HepG2 (cell line): ENCODE measurements around the gene VEGFB. TPM values are rescaled to one million over a fixed set of nuclear protein-coding genes. Genes with fewer than 3 reads are reported as not detected.

Source experiments
- ATAC-seq: fragments of 200-7000 bp; cut with Tn5 transposase; 3 replicates; pipeline ENCODE4 v1.9.1; 2020; ENCODE audit warnings: mild to moderate bottlenecking, moderate library complexity
- BruUV-seq: library from RNA; stranded (reverse); fragments of 400-500 nt; replicated peaks from 2 replicates; lab custom pipeline; 2021; lab: Mats Ljungman, UMichigan
- CTCF ChIA-PET: fragments of 300-600 bp; formaldehyde crosslinking; extraction: SDS; loops from one replicate; lab custom pipeline; 2021; ENCODE audit warnings: low total read pairs, inconsistent platforms, low intra/inter-chr PET ratio; lab: Yijun Ruan, JAX
- POLR2A ChIA-PET: fragments of 350-600 bp; sonication (Branson Sonifier 250); formaldehyde crosslinking; loops from one replicate; lab custom pipeline; 2020; ENCODE audit warnings: antibody characterized with exemption, inconsistent platforms; lab: Yijun Ruan, JAX
- DNase-seq: peaks from one replicate; pipeline ENCODE4 v3.0.0-alpha.2; 2015; ENCODE audit warnings: low spot score
- FAIRE-seq: peaks from 3 replicates; lab custom pipeline; 2011; peaks lifted over from hg19 to GRCh38; lab: Jason Lieb, UNC
- H2AFZ ChIP-seq: one replicate; pipeline ENCODE4 v1.6.1; 2011; ENCODE audit warnings: low read length, inconsistent platforms
- H3K27ac ChIP-seq: fragments of 300-600 bp; 3 replicates; pipeline ENCODE4 v1.8.0; 2011; ENCODE audit warnings: mixed run types, mild to moderate bottlenecking, mixed read lengths, low read length, inconsistent platforms; ENCODE audit not compliant: insufficient read depth; ENCODE audit errors: extremely low read length
- H3K27me3 ChIP-seq, 2 experiments: fragments of 200-600 bp in 1 of 2; 2 replicates in 1 of 2; 3 replicates in 1 of 2; pipeline versions ENCODE4 v1.6.0 to v1.8.0; 2011; ENCODE audit warnings: low read length in 2 of 2, mild to moderate bottlenecking in 2 of 2, moderate library complexity in 2 of 2, inconsistent platforms in 1 of 2; ENCODE audit not compliant: insufficient read depth in 2 of 2, control insufficient read depth in 1 of 2
- H3K36me3 ChIP-seq, 2 experiments: fragments of 200-600 bp in 1 of 2; replicated peaks in 1 of 2; 2 replicates in 1 of 2; 3 replicates in 1 of 2; pipeline versions ENCODE4 v1.5.1 to v1.8.0; 2011; ENCODE audit warnings: low read length in 2 of 2, inconsistent platforms in 1 of 2; ENCODE audit not compliant: insufficient read depth in 2 of 2, control insufficient read depth in 1 of 2
- H3K4me1 ChIP-seq: 2 replicates; pipeline ENCODE4 v1.5.1; 2012; ENCODE audit warnings: low read length, inconsistent platforms; ENCODE audit not compliant: insufficient read depth
- H3K4me2 ChIP-seq: 2 replicates; pipeline ENCODE4 v1.6.0; 2011; ENCODE audit warnings: low read depth, low read length, inconsistent platforms
- H3K4me3 ChIP-seq, 3 experiments: fragments of 200-600 bp in 1 of 3; sonication (generic), shearing (Covaris generic) in 1 of 3; replicated peaks in 1 of 3; 2 replicates each; pipeline ENCODE4 v1.5.1; 2011 to 2016; ENCODE audit warnings: low read length in 3 of 3, inconsistent platforms in 2 of 3, low read depth in 2 of 3, mild to moderate bottlenecking in 2 of 3, control low read depth in 1 of 3, mixed read lengths in 1 of 3; ENCODE audit not compliant: insufficient read depth in 1 of 3
- H3K79me2 ChIP-seq: one replicate; pipeline ENCODE4 v1.6.1; 2011; ENCODE audit warnings: low read length, inconsistent platforms; ENCODE audit not compliant: insufficient read depth
- H3K9ac ChIP-seq: 2 replicates; pipeline ENCODE4 v1.6.0; 2011; ENCODE audit warnings: mild to moderate bottlenecking, low read depth, low read length, inconsistent platforms; ENCODE audit not compliant: insufficient read depth
- H3K9me3 ChIP-seq: 2 replicates; pipeline ENCODE4 v1.5.1; 2012; ENCODE audit warnings: mild to moderate bottlenecking, low read length
- H4K20me1 ChIP-seq: 2 replicates; pipeline ENCODE4 v1.6.0; 2011; ENCODE audit warnings: inconsistent platforms, mild to moderate bottlenecking, low read length, moderate library complexity; ENCODE audit not compliant: insufficient read depth
- AGO1 ChIP-seq: fragments of 200-400 bp; formaldehyde crosslinking; IDR thresholded peaks from 2 replicates; pipeline ENCODE4 v1.6.1; 2017; ENCODE audit warnings: mild to moderate bottlenecking, low read depth, low read length, moderate library complexity; ENCODE audit not compliant: poor library complexity, severe bottlenecking
- AGO2 ChIP-seq: fragments of 200-400 bp; formaldehyde crosslinking; optimal IDR thresholded peaks from 2 replicates; pipeline ENCODE3; 2017; ENCODE audit warnings: mild to moderate bottlenecking, low read depth, low read length, moderate library complexity
- EHMT2 ChIP-seq: fragments of 200-600 bp; sonication (generic); IDR thresholded peaks from 2 replicates; pipeline ENCODE4 v1.7.0; 2017; ENCODE audit warnings: antibody characterized with exemption, low read depth, low read length, borderline replicate concordance
- GMEB2 ChIP-seq: IDR thresholded peaks from 2 replicates; pipeline ENCODE4 v1.6.1; 2016; ENCODE audit warnings: missing biosample characterization, missing genetic modification reagents, low read depth
- HNRNPL ChIP-seq: fragments of 200-400 bp; formaldehyde crosslinking; IDR thresholded peaks from 2 replicates; pipeline ENCODE4 v1.6.1; 2017; ENCODE audit warnings: mild to moderate bottlenecking, low read depth, low read length
- MYPOP ChIP-seq: sonication (generic); formaldehyde crosslinking; IDR thresholded peaks from 2 replicates; pipeline ENCODE4 v1.8.1; 2023; ENCODE audit warnings: mild to moderate bottlenecking, moderate library complexity, missing genetic modification reagents
- NFIC ChIP-seq: IDR thresholded peaks from 2 replicates; pipeline ENCODE4 v1.6.1; 2012; ENCODE audit warnings: mild to moderate bottlenecking, low read length, inconsistent platforms
- ZNF562 ChIP-seq: sonication (generic); formaldehyde crosslinking; IDR thresholded peaks from 2 replicates; pipeline ENCODE4 v1.8.0; 2022; ENCODE audit warnings: missing genetic modification reagents, borderline replicate concordance
- WGBS: methylation state at CpG from one replicate; pipeline ENCODE4 v1.1.6; 2017; ENCODE audit warnings: low lambda C conversion rate; 5-methylcytosine and 5-hydroxymethylcytosine counted together
- in situ Hi-C: cut with HindIII; loops from 2 replicates; pipeline ENCODE4 v1.10.0; 2017; ENCODE audit warnings: low pct_unique_long_range_greater_than_20kb; ENCODE audit not compliant: extremely low pct_ligation_motif_present
- intact Hi-C: fragments of 100-400 bp; cut with micrococcal nuclease; formaldehyde crosslinking; loops from one replicate; pipeline ENCODE4 v1.10.0; 2022; ENCODE audit not compliant: unreplicated experiment
- polyA plus RNA-seq, 8 experiments: library from polyadenylated mRNA; depleted of rRNA in 3 of 8; stranded (reverse) in 7 of 8; unstranded in 1 of 8; fragments of >200 nt; fragmentation: Illumina TruSeq in 4 of 8; extraction: Trizol in 4 of 8; gene quantifications; 2 replicates each; pipeline versions ENCODE4 v1.2.1 to v1.2.3, GENCODE V29; 2011 to 2016; ENCODE audit warnings: low read depth in 4 of 8, missing spikeins in 1 of 8, mixed read lengths in 1 of 8; ENCODE audit not compliant: insufficient read depth in 1 of 8
- total RNA-seq, 5 experiments: library from RNA; depleted of rRNA; stranded (reverse); fragments of >200 nt; fragmentation: Illumina TruSeq; extraction: Trizol; gene quantifications; 2 replicates each; pipeline ENCODE4 v1.2.3, GENCODE V29; 2016; ENCODE audit warnings: low read depth in 1 of 5

VEGFB gene
- total and polyA plus RNA-seq, 2 of the 13 experiments (the other 11 are each of a cell fraction or from before 2014, with no cell fraction given): 9.0 to 11.3 TPM

GRCh38 chr11:64220798-64221197, 13.6 kb upstream of the VEGFB start:
- Histone ChIP-seq H3K4me3 (no peak overlapping the region), H3K79me2 (no peaks in the 10 kb centered on the region), H3K4me1 (peaks cover 32% of the 10 kb centered on the region), H3K27me3 (no peaks in the 10 kb centered on the region), H3K36me3 (peaks cover 0 to 3% of the 10 kb centered on the region in 2 experiments; a peak in 2 of 5 replicates), H3K4me2 (no peak overlapping the region), H3K9me3 (no peaks in the 10 kb centered on the region), H3K9ac (no peak overlapping the region), H4K20me1 (no peaks in the 10 kb centered on the region), H3K27ac (no peak overlapping the region), H2AFZ (no peak overlapping the region)
- no peak for ATAC-seq
- intact Hi-C loops (no loop called here), in situ Hi-C loops (no loop called here)
- WGBS: no CpG with 5 or more reads among the region's 14 CpGs
- CTCF ChIA-PET: no interaction called here
- no peak for DNase-seq
- POLR2A ChIA-PET: no interaction called here
- no TSS peak for BruUV-seq
- TF ChIP-seq NFIC (no peak), EHMT2 (no peak), MYPOP (CRISPR knock-in tag) (no peak), HNRNPL (peak; percentile 69; the same call in 1 of the 2 replicates), AGO2 (peak; percentile 66), GMEB2 (CRISPR knock-in tag) (no peak), AGO1 (peak; percentile 7), ZNF562 (CRISPR knock-in tag) (no peak)
- FAIRE-seq: no peak
